NCI-H2227 treated with DMSO at 0.1 percent for 48 hours (cell line): ENCODE measurements around the gene MSI1.
A peak's percentile ranks its signal among the peaks of the same experiment; 100 is the strongest.

Source experiments
- DNase-seq: peaks from one replicate; lab custom pipeline; 2025; lab: John Stamatoyannopoulos, UW

Gene MSI1

DNA sequence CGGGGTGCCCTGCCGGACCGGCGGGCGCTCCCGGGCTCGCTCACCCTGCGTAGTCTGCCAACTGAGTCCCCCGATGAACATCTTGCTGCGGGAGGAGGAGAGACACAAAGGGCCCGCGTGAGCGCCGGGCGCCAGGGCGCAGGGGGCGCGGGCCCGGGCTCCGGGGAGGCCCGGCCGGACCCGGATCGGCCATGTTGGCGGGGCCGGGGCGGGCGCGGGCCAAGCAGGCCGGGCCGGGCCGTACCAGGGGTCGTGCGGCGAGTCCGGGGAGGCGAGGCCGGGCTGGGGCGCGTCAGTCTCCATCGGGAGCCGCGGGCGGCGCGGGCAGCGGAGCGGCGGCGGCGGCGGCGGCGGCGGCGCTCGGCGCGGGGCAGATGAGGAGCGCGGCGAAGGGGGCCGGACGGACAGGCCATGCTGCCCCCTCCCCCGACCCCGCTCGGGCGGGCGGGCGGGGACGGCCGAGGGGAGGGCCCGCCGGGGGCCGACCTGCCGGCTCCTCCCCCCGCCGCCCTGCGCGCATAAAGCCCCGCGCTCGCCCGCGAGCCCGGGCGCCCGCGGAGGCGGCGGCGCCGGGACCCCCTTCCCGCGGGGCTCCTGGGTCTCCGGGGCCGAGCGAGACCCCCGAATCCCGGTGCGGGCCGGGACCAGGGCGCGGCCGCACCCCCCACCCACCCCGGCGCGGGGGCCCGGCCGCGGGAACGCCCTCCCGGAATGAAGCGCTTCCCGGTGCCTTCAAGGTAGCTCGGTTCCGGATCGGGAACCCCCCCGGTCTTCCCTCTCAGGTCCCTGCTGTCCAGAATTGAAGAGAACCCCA is at the start of gene MSI1:
TSS of gene MSI1 (minus strand) at position 376 of the 814 bp plus-strand sequence. CDS start at position 303, 73 bp downstream.
- DNase-seq, result no peak

DNA sequence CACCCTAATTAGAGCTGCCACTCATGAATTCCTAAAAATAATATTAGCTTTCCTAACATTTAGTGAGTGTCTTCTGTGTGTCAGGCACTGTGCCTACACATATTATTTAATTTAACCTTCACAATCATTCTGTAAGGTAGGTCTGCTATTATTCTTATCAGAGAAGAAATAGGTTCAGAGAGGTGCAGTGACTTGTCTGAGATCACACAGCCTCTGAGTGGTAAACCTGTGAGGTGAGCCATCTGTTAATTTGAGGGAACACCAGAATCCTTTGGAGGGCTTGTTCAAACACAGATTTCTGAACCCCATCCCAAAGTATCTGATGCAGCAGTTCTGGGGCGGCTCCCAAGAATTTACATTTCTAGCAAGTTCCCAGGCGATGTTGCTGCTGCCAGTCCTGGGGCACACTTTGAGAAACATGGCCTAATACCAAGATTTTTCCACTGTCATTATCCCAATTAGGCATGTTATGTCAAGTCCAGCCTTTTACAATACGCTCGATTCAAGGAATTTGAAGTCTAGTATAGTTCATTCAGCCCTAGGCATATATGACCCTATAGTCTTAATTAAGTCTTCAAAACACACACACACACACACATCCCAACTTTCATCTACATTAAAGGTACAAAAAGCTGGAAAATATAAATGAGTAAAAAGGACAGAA is 49.1 kb upstream of the MSI1 start:
- no peak for DNase-seq

DNA sequence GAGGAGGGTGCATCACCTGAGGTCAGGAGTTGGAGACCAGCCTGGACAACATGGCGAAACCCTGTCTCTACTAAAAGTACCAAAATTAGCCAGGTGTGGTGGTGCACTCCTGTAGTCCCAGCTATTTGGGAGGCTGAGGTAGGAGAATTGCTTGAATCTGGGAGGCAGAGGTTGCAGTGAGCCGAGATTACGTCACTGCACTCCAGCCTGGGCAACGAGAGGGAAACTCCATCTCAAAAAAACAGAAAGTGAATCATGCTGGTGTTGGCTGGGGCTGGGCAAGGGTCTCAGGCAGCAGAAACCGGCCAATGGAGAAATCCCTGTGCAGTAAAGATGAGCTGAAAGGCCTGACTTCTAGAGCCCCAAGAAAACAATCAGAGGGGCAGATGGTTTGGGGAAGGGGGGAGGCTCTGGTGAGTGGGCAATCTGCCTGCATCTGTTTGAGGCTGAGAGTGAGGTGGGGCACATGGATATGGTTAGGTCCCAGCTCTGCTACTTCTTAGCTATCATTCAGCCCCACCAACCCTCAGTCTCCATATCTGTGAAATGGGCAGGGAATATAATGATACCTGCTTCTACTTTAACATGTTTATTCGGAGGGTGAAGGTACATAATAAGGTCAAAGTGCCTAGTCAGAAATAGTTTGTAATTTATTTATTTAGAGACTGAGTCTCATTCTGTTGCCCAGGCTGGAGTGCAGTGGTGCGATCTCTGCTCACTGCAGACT is 47.7 kb upstream of the MSI1 start:
- DNase-seq, result no peak

DNA sequence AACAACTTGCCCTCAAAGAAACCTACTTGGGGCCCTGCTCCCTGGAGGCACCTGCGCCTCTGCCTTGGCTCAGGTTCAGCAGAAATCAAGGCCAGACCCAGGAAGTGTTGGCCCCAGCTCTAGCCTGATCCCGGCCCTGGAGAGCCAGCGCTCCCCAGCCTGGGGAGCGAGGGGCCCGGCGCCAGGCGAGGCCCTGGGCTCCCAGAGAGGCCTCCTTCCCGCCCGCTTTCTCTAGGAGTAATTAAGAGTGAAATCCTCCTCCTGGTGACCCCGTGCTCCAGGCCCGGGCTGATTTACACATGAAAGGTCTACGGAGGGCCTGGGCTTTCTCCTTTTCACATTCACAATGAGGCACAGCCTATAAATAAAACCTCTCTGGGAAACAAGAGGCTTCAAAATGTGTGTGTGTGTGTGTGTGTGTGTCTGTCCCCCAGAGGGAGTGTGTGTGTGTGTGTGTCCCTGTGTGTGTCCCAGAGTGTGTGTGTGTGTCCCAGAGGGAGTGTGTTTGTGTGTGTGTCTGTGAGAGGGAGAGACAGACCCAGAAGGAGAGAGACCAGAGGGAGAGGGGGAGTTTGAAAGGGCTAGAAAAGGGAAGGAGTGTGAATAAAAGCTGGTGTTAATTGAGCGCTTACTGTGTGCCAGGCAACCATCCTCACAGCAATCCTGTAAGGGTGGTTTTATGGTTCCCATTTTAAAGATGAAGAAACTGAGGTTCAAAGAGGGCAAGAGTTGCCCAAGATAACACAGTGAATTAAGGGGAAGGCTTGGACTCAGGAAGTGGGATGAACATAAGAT is 45.1 kb upstream of the MSI1 start:
- peak; percentile 70 for DNase-seq

DNA sequence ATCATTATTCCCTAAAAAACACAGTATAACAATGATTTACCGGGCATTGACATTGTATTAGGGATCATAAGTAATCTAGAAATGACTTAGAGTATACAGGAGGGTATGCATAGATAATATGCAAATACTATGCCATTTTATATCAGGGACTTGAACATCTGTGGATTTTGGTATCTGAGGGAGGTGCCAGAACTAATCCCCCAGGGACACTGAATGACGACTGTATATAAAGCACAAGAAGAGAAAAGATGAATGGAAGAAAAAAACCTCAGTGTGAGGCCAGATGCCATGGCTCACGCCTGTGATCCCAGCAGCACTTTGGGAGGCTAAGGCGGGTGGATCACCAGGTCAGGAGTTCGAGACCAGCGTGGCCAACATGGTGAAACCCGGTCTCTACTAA is 43.5 kb upstream of the MSI1 start:
- no peak for DNase-seq

DNA sequence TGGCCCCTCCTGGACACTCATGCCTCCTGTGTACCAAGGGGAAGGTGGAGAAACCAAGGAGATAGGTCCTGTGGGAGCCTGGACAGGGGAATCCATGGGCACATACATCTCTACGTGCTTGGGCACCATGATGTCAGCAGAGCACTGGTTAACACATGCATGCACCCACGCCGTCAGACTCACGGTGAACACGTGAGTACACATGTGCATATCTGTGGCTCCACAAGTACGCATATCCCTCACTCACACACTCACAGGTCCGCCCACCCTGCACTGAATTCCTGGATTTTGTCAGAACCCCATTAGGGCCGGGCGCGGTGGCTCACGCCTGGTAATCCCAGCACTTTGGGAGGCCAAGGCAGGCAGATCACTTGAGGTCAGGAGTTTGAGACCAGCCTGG is 39.8 kb upstream of the MSI1 start:
- DNase-seq, result no peak

DNA sequence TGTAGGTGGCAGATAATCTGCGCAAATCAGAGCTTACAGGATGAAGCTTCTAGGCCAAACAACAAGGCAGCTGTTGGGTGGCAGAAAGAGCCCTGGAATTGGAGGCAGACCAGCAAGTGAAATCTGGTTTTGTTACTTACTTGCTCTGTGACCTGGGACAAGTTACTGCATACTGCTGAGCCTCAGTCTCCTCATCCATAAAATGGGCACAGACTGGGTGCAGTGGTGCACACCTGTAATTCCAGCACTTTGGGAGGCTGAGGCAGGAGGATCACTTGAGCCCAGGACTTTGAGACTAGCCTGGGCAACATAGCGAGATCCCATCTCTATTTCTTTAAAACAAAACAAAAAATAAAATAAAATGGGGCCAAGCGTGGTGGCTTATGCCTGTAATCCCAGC is 37.6 kb upstream of the MSI1 start:
- no peak for DNase-seq

DNA sequence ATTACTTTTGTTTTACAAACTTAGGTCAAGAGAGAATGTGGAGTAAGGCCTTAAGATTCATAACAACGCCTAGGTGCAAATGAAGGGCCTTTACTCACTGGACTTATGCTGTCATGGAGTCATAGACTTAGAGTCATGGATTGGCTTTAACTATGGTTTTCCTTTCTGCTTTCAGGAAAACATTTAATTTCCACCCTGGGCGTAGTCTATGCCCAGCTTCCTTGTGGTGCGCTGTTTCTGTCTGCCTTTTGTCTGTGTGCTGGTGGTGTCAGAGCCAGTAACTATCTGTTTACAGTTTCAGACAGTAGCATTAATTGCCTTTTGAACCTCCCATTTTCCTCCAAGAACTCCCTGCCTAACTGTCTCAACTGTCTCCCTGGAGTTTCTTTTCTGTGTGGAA is 37.1 kb upstream of the MSI1 start:
- peak; percentile 64 for DNase-seq

DNA sequence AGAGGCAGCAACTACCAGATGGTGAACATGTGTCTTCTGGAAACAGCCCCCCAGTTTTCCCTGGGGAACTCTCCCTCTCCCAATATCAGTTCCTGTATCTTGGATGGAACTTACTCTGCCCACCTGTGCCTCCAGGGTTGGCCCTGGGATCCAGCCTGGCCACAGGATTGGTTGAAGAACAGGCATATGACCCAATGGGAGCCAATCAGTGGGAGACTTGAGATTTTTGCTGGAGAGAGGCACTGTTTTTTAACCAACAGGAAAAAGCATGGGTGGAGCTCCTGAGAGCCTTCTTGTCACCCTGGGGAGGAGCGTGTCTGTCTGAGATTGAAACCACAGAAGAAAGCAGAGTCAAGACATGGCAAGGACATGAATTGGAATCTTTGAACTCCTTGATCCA is 35.3 kb upstream of the MSI1 start:
- no peak for DNase-seq

DNA sequence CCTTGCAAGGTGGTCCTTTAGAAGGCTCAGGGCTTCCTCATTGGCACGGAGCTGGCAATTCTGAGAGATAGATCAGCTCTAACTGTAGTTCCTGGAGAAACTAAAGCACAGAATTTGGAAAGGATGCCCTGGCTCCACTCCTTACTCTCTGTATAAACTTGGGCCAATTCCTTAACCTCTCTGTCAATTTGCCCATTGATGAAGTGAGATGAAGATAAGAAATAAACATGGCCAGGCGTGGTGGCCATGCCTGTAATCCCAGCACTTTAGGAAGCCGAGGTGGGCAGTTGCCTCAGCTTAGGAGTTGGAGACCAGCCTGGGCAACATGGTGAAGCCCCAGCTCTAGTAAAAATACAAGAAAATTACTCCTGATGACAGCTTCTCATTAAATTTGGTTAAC is 34.9 kb upstream of the MSI1 start:
- no peak for DNase-seq

DNA sequence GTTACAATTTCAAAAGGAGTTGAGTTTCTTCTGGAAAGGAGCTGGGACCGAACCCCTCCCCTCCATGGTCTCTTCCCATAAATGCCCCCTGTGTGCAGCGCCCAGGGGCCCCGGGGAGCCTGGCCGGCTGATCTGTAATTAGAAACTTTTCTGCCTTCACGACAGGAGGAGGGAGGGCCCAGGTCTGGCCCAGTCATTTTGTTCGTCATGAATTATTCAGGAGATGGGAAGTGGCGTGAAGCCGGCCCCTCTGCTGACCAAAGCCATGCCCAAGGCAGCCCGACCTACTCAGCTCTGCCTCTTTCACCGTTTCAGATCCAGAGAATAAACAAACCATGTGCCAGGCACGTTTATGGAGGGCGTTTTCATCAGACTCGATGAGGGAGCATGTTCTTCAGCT is 33.3 kb upstream of the MSI1 start:
- DNase-seq, result no peak

DNA sequence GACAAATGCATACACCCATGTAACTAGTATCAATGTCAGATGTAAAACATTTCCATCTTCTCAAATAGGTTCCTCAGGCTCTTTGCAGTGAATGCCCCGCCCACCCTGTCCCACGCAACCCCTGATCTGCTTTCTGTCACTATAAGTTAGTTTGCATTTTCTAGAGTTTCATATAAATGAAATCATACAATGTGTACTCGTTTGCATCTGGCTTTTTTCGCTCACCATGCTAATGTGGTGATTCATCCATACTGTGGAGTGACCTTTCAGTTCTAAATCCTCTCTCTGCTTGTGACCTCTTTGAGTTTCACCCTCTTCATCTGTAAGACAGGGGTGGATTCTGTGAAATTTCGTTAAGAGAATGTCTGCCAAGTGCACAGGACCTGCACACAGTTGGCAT is 30.6 kb upstream of the MSI1 start:
- DNase-seq, result no peak

DNA sequence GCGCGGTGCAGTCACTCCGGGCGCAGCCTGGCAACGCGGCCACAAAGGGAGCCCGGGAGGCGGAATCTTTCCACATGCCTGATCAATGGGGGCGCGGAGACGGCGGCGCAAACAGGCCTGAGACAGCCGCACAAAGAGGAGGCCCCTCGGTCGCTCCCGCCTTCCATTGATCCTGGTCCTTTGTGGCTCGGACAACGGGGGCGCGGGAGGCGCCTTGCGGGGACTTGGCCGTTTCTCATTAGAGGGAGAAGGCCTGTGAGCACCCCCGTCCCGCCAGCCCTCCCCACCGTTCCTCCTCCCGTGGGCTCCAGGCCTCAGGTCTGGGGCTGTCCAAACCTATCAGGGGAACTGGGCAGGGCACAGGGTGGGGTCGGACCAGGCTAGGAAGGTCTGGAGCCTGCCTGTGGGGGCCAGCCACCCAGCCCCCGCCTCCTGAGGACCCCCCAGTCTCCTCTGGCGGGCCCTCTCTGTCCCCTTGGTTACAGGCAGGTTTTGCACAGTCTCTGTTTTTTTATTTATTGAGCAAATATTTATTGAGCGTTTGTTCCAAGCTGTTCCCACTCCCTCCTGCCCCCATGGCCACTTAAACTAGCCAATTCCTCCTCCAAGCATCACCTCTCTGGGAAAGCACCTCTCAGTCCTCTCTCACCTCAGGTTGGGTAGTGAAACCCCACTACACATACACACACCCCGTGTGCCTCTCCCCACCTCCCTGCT is 29.0 kb upstream of the MSI1 start:
- DNase-seq, result no peak

DNA sequence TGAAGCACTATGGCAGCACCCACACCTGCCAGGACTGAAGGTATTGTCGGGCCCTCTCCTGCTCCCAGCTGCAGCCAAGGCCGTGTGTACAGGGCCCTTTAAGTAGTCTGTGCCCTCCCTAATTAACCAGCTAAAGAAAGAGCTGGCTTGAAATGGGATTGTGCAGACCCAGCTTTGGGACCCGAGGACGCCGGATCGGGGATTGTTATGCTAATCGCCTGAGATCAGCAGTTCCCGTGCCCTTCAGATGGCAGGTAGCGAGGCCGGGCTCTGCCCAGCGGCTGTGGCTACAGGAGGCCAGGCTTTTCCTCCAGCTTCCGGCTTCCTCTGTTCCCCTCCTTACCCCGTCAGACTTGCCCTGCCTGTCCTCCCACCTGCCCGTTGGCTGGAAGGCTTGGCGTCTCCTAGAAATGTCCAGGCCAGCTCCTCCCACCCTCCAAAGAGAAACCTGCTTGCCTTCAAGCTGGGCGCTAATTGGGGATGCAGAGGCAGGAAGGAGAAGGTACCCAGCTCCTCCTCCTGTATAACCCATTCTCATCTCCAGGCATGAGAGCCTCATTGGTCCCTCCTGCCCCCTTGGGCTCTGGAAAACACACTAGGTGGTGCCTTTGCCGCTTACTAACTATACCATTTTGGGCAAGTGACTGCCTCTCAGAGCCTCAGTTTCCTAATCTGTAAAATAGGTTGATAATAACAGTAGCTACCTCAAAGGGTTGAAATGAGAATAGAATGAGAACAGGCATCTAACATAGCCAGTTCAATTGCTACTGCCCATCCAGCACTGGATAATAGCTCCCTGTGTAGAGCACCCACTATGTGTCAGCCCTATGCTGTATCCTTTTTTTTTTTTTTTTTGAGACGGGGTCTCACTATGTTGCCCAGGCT is 25.8 kb upstream of the MSI1 start:
- DNase-seq, result peak; percentile 63

DNA sequence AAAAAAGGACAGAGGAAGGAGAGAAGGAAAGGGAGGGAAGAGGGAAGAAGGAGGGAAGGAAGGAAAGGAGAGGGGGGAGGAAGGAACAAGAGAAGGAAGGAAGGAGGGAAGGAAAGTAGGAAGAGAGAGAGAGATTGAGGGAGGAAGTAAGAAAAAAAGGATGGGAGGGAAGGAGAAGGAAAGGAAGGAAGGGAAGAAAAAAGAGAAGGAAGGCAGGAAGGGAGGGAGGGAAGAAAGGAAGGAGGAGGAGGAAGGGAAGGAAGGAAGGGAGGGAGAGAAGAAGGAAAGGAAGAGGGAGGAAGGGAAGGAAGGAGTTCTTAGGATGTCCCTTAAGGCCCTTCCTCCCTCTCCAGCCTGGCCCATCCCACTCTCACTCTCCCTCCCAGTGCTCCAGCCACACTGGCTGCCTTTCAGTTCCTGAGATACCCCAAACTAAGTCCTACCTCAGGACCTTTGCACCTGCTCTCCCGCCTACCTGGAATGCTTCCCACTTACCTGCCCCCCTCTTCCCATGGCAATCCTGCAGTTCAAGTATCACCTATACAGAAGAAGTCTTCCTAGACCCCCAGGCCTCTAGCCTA is 21.7 kb upstream of the MSI1 start:
- no peak for DNase-seq

DNA sequence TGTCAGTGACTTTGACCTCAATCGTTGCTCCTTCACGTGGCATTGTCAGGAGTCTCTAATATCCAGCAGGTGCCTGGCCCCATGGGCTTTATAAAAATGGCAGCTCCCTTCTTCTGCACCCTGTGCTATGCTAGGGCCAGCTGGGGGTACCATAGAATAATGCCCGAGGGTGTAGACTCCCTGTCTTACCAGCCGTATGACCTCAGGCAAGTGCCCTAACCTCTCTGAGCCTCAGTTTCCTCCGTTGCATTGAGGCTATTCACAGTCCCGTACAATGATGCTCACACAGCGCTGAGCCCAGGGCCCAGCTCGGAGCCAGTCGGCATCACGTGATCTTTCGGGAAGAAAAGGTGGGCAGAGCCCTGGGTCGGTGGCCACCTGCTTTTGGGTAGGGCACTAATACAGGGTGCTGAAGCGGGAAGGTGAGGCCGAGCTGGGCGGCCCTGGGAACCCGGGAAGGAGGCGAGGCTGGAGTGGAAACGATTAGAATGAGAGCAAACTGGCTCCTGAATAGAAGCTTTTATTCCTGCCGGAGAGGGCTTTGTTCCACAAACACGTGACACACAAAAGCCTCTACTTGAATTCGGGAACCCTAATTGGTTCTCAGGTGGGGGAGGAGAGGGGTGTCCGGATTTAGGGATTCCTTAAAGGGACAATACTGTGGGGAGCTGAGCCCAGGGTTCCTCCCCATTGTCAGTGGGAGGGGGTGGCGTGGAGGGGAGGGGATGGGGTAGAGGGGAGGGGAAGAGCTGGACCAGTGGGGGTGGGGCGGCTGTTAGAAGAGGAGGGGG is 19.9 kb upstream of the MSI1 start:
- peak; percentile 74 for DNase-seq

DNA sequence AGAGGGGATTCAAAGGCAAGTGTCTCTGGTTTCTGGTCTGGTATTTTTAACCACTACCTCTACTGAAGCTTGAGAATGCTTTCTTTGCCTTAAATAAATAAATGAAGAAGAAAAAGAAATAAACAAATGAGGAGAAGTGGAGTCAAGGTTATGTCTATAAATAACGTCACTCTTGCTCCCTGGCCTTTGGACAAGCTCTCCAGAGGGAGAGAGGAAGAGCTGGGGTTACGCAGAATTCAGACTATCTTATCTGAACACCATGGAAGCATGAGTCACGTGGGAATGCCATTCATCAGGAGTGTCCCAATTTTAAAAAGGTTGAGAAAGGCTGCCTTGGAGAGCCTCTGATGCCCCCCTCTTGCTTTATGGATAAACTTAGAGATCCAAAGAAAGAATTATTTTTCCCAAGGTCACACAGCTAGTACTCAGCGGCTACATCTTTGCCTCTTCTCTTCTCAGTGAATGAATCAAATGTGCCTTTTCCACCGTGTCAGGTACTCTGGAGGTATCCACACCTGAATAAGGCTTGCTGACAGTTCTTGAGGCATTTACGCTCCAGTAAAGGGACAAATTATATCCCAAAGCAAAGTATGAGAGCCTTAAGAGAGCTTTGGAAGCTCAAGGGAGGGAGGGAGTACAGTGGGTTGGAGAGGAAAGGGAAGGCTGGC is 12.9 kb upstream of the MSI1 start:
- no peak for DNase-seq

DNA sequence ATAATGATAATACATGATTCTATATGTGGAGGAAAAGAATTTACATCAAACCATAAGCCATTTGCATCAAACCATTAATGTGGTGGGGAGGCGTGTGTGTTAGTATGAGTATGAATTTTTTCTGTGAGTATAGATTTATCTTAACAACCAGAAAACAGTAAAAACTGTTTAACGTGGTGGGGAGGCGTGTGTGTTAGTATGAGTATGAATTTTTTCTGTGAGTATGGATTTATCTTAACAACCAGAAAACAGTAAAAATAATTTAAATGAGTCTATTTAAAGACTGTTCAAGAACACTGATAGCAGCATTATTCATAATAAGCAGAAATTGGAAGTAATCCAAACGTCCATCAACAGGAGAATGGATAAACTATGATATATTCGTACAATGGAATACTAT is 9.1 kb upstream of the MSI1 start:
- DNase-seq, result no peak

DNA sequence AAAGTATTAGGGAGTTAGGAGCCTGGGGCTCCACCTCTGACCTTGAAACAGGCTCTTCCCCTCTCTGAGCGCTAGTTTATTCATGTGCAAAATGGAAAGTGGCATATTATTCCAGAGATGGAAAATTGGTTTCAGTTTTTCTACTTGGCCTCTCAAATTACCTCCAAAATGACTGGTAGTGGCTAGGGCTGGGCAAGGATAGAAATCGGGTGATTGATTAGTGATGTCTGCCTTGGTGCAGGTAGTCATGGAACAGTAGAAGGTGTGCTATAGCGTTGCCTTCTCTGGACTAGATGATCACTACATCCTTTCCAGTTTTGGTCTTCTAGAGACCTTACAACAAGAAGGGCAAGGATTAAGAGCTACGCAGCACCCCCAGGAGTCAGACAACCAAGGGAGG is 8.6 kb upstream of the MSI1 start:
- no peak for DNase-seq
